Smooth muscle cell (in vitro differentiated cells): ENCODE measurements around the gene KDR. TPM values are rescaled to one million over a fixed set of nuclear protein-coding genes. Genes with fewer than 3 reads are reported as not detected.
A peak's percentile ranks its signal among the peaks of the same experiment; 100 is the strongest.

Experiments used
- DNase-seq: peaks from one replicate; lab custom pipeline; 2025; ENCODE audit not compliant: unreplicated experiment; lab: John Stamatoyannopoulos, UW
- H2AFZ ChIP-seq: fragments of 200-600 bp; sonication (generic); 2 replicates; pipeline ENCODE4 v1.6.0; 2016; ENCODE audit warnings: antibody characterized with exemption, low read depth, mild to moderate bottlenecking
- H3F3A ChIP-seq: fragments of 200-600 bp; sonication (generic); 2 replicates; pipeline ENCODE4 v1.6.0; 2017; ENCODE audit warnings: antibody characterized with exemption, low read depth
- H3K27ac ChIP-seq: fragments of 200-600 bp; sonication (generic); 2 replicates; pipeline ENCODE4 v1.5.1; 2016; ENCODE audit warnings: low read depth, mild to moderate bottlenecking
- H3K27me3 ChIP-seq: fragments of 200-600 bp; sonication (generic); 2 replicates; pipeline ENCODE4 v1.6.1; 2016; ENCODE audit warnings: low read depth, mild to moderate bottlenecking
- H3K36me3 ChIP-seq: fragments of 200-600 bp; sonication (generic); 2 replicates; pipeline ENCODE4 v1.5.1; 2016; ENCODE audit warnings: low read depth
- H3K4me1 ChIP-seq: fragments of 200-600 bp; sonication (generic); 2 replicates; pipeline ENCODE4 v1.5.1; 2016; ENCODE audit warnings: low read depth
- H3K4me2 ChIP-seq: fragments of 200-600 bp; sonication (generic); 2 replicates; pipeline ENCODE4 v1.6.0; 2016; ENCODE audit warnings: mild to moderate bottlenecking
- H3K4me3 ChIP-seq: fragments of 200-600 bp; sonication (generic); 2 replicates; pipeline ENCODE4 v1.5.1; 2016; ENCODE audit warnings: mild to moderate bottlenecking
- H3K79me2 ChIP-seq: fragments of 200-600 bp; sonication (generic); 2 replicates; pipeline ENCODE4 v1.6.0; 2016; ENCODE audit warnings: low read depth, mild to moderate bottlenecking
- H3K9ac ChIP-seq: fragments of 200-600 bp; sonication (generic); 2 replicates; pipeline ENCODE4 v1.6.0; 2016; ENCODE audit warnings: low read depth
- H3K9me3 ChIP-seq: fragments of 200-600 bp; sonication (generic); replicated peaks from 2 replicates; pipeline ENCODE4 v1.5.1; 2016; ENCODE audit warnings: low read depth
- H4K20me1 ChIP-seq: fragments of 200-600 bp; sonication (generic); 2 replicates; pipeline ENCODE4 v1.6.0; 2016; ENCODE audit warnings: low read depth
- WGBS: methylation state at CpG from one replicate; pipeline ENCODE4 v1.1.7; 2016; ENCODE audit warnings: low lambda C conversion rate; 5-methylcytosine and 5-hydroxymethylcytosine counted together
- polyA plus RNA-seq: library from polyadenylated mRNA; unstranded; fragments of >200 nt; fragmentation: Nextera tagmentation; extraction: Ambion mirVana; gene quantifications from 2 replicates; pipeline ENCODE4 v1.2.1, GENCODE V29; 2016
- total RNA-seq: library from RNA; depleted of rRNA; stranded (reverse); fragments of >200 nt; gene quantifications from 2 replicates; pipeline ENCODE4 v1.2.3, GENCODE V29; 2014
- TF ChIP-seq, protein P1 (sequence below): fragments of 200-600 bp; sonication (generic); IDR thresholded peaks from 2 replicates; pipeline ENCODE4 v1.5.1; 2017; ENCODE audit warnings: borderline replicate concordance, mild to moderate bottlenecking, antibody characterized with exemption; ENCODE audit not compliant: insufficient read depth, poor library complexity, severe bottlenecking

Gene KDR
- total and polyA plus RNA-seq, 2 experiments from 2014 or later, result 27.7 to 56.3 TPM

GRCh38 chr4:55122235-55122634 lies 3.2 kb downstream of the KDR start:
- no peak for DNase-seq
- H2AFZ ChIP-seq, result no peak overlapping the region
- H3K4me1 ChIP-seq, result peaks cover 18% of the 10 kb centered on the region
- TF ChIP-seq, protein P1, sequence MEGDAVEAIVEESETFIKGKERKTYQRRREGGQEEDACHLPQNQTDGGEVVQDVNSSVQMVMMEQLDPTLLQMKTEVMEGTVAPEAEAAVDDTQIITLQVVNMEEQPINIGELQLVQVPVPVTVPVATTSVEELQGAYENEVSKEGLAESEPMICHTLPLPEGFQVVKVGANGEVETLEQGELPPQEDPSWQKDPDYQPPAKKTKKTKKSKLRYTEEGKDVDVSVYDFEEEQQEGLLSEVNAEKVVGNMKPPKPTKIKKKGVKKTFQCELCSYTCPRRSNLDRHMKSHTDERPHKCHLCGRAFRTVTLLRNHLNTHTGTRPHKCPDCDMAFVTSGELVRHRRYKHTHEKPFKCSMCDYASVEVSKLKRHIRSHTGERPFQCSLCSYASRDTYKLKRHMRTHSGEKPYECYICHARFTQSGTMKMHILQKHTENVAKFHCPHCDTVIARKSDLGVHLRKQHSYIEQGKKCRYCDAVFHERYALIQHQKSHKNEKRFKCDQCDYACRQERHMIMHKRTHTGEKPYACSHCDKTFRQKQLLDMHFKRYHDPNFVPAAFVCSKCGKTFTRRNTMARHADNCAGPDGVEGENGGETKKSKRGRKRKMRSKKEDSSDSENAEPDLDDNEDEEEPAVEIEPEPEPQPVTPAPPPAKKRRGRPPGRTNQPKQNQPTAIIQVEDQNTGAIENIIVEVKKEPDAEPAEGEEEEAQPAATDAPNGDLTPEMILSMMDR, result no peak
- no peaks in the 10 kb centered on the region for H3K9me3 ChIP-seq
- H3K27ac ChIP-seq, result no peak overlapping the region
- no peaks in the 10 kb centered on the region for H3K27me3 ChIP-seq
- no peaks in the 10 kb centered on the region for H4K20me1 ChIP-seq
- H3K4me2 ChIP-seq, result peak overlapping the region; percentile 91
- WGBS, result 88% methylated on average over 2 of the region's 2 CpGs
- no peaks in the 10 kb centered on the region for H3K36me3 ChIP-seq
- no peak overlapping the region for H3K9ac ChIP-seq
- H3K4me3 ChIP-seq, result peak overlapping the region; percentile 78
- no peaks in the 10 kb centered on the region for H3F3A ChIP-seq
- peaks cover 76% of the 10 kb centered on the region for H3K79me2 ChIP-seq

DNA sequence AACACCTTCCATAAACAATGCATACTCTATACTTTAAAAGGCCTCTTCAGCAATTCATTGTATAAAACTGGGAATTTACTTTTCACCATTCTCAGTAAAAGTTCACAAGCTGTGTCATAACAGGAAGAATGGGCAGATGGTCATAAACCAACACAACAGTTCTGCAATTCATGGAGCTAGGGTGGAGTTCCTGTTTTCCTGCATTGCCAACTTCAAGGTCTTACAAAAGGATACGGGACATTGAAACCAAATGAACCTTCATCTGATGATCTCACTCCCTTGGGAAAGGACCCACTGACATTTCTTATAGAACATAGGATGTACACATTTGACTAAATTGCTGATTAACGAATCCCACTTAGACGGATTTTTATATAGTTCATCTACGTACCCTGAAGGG lies 4.1 kb downstream of the KDR start:
- H3K27ac ChIP-seq, result no peak overlapping the region
- H3K4me1 ChIP-seq, result peaks cover 24% of the 10 kb centered on the region
- no peaks in the 10 kb centered on the region for H4K20me1 ChIP-seq
- no peak overlapping the region for H2AFZ ChIP-seq
- no peak for DNase-seq
- TF ChIP-seq, protein P1, result no peak
- peak overlapping the region; percentile 91 for H3K4me2 ChIP-seq
- H3F3A ChIP-seq, result no peaks in the 10 kb centered on the region
- H3K9ac ChIP-seq, result no peak overlapping the region
- H3K79me2 ChIP-seq, result peaks cover 76% of the 10 kb centered on the region
- no peak overlapping the region for H3K4me3 ChIP-seq
- no peaks in the 10 kb centered on the region for H3K9me3 ChIP-seq
- no peaks in the 10 kb centered on the region for H3K36me3 ChIP-seq
- no peaks in the 10 kb centered on the region for H3K27me3 ChIP-seq
- 81% methylated on average over 4 of the region's 4 CpGs for WGBS

GRCh38 chr4:55118397-55118796 lies 7.0 kb downstream of the KDR start:
- TF ChIP-seq, protein P1, result no peak
- Histone ChIP-seq H3K9me3 (no peaks in the 10 kb centered on the region), H3F3A (no peaks in the 10 kb centered on the region), H3K4me1 (peaks cover 20% of the 10 kb centered on the region), H3K36me3 (peaks cover 7% of the 10 kb centered on the region), H4K20me1 (no peaks in the 10 kb centered on the region), H3K27me3 (no peaks in the 10 kb centered on the region), H2AFZ (no peak overlapping the region), H3K4me3 (no peak overlapping the region), H3K4me2 (no peak overlapping the region), H3K79me2 (peaks cover 66% of the 10 kb centered on the region), H3K9ac (no peak overlapping the region), H3K27ac (peak overlapping the region; percentile 19)
- DNase-seq, result no peak
- WGBS, result 96% methylated on average over 6 of the region's 6 CpGs

DNA sequence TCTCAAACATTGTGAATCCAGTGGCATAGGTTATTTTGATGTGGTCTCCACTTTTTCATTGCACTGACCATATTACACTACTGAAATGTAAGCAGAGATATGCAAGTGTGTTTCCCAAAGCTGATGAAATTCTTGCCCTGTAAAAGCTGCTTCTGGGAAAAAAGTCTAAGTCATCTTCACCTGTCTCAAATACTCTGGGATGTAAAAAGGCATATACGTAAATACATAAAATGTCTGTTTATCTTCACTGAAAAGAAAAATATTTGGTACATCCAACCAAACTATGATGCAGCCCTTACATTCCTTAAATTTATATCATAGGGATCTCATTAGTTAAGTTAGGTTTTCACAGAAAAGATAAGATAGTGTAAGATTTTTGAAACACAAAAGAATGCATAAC lies 7.9 kb downstream of the KDR start:
- Histone ChIP-seq H3K9ac (no peak overlapping the region), H4K20me1 (no peaks in the 10 kb centered on the region), H3K79me2 (peaks cover 57% of the 10 kb centered on the region), H3K4me1 (peaks cover 20% of the 10 kb centered on the region), H3K4me2 (peak overlapping the region; percentile 11), H3K9me3 (no peaks in the 10 kb centered on the region), H3K27me3 (no peaks in the 10 kb centered on the region), H2AFZ (no peak overlapping the region), H3K4me3 (no peak overlapping the region), H3K27ac (no peak overlapping the region), H3F3A (no peaks in the 10 kb centered on the region), H3K36me3 (peaks cover 7% of the 10 kb centered on the region)
- TF ChIP-seq, protein P1, result no peak
- DNase-seq, result no peak
- 40% methylated on average over 1 of the region's 1 CpG for WGBS
